IMR-90 (cell line): ENCODE measurements around the gene RANBP3. TPM values are rescaled to one million over a fixed set of nuclear protein-coding genes. Genes with fewer than 3 reads are reported as not detected.
A peak's percentile ranks its signal among the peaks of the same experiment; 100 is the strongest.
"Not testable (repeated sequence)": the region's sequence is repeated elsewhere in the genome, so short reads cannot be mapped to it uniquely, and the experiment has no call there.

ENCODE experiments used
- ATAC-seq: fragments of 200-7000 bp; cut with Tn5 transposase; 2 replicates; pipeline ENCODE4 v1.9.1; 2020; ENCODE audit warnings: low read depth, mild to moderate bottlenecking, moderate library complexity
- BruUV-seq: library from RNA; stranded (reverse); fragments of 400-500 nt; replicated peaks from 2 replicates; lab custom pipeline; 2021; lab: Mats Ljungman, UMichigan
- CTCF ChIA-PET: fragments of 300-600 bp; formaldehyde crosslinking; extraction: SDS; loops from one replicate; lab custom pipeline; 2021; ENCODE audit warnings: antibody characterized with exemption; lab: Yijun Ruan, JAX
- POLR2A ChIA-PET: fragments of 300-600 bp; sonication (Branson Sonifier 250); formaldehyde crosslinking; loops from one replicate; lab custom pipeline; 2022; ENCODE audit warnings: antibody characterized with exemption; ENCODE audit not compliant: unreplicated experiment; lab: Charles Lee
- DNase-seq: peaks from one replicate; pipeline ENCODE4 v3.0.0; 2013
- H2AFZ ChIP-seq: replicated peaks from 2 replicates; pipeline ENCODE3; 2013; ENCODE audit warnings: low read length, mild to moderate bottlenecking; ENCODE audit not compliant: poor library complexity
- H2AK5ac ChIP-seq: 2 replicates; pipeline ENCODE4 v1.6.1; 2013; ENCODE audit warnings: low read depth, low read length, inconsistent platforms
- H2AK9ac ChIP-seq: replicated peaks from 2 replicates; pipeline ENCODE3; 2013; ENCODE audit warnings: mild to moderate bottlenecking, low read depth, low read length, moderate library complexity; ENCODE audit not compliant: poor library complexity
- H2BK120ac ChIP-seq: 2 replicates; pipeline ENCODE4 v1.6.1; 2013; ENCODE audit warnings: low read depth, low read length, inconsistent platforms
- H2BK15ac ChIP-seq: 3 replicates; pipeline ENCODE4 v1.6.1; 2013; ENCODE audit warnings: low read depth, low read length, inconsistent platforms
- H2BK20ac ChIP-seq: 2 replicates; pipeline ENCODE4 v1.6.1; 2013; ENCODE audit warnings: low read depth, mild to moderate bottlenecking, inconsistent platforms, low read length, moderate library complexity
- H2BK5ac ChIP-seq: 2 replicates; pipeline ENCODE4 v1.6.1; 2013; ENCODE audit warnings: mild to moderate bottlenecking, low read depth, low read length, inconsistent platforms; ENCODE audit not compliant: poor library complexity, severe bottlenecking
- H3K14ac ChIP-seq: replicated peaks from 2 replicates; pipeline ENCODE4 v1.6.1; 2013; ENCODE audit warnings: low read depth, low read length, inconsistent platforms
- H3K18ac ChIP-seq: 2 replicates; pipeline ENCODE4 v1.6.1; 2013; ENCODE audit warnings: low read depth, low read length, control low read depth
- H3K23ac ChIP-seq: 2 replicates; pipeline ENCODE4 v1.6.1; 2013; ENCODE audit warnings: low read depth, low read length, inconsistent platforms
- H3K27ac ChIP-seq: 2 replicates; pipeline ENCODE4 v1.5.1; 2013; ENCODE audit warnings: mild to moderate bottlenecking, control low read depth, low read length; ENCODE audit not compliant: insufficient read depth
- H3K27me3 ChIP-seq: 2 replicates; pipeline ENCODE4 v1.6.1; 2013; ENCODE audit warnings: low read length; ENCODE audit not compliant: control insufficient read depth, insufficient read depth
- H3K36me3 ChIP-seq: 2 replicates; pipeline ENCODE4 v1.6.1; 2013; ENCODE audit warnings: low read length, mixed read lengths; ENCODE audit not compliant: control insufficient read depth, insufficient read depth
- H3K4ac ChIP-seq: 2 replicates; pipeline ENCODE4 v1.6.1; 2013; ENCODE audit warnings: low read depth, low read length, inconsistent platforms
- H3K4me1 ChIP-seq: 2 replicates; pipeline ENCODE4 v1.6.1; 2013; ENCODE audit warnings: low read length, mixed read lengths; ENCODE audit not compliant: control insufficient read depth, insufficient read depth
- H3K4me2 ChIP-seq: 2 replicates; pipeline ENCODE4 v1.6.1; 2013; ENCODE audit warnings: low read depth, mild to moderate bottlenecking, control low read depth, low read length, moderate library complexity
- H3K4me3 ChIP-seq: 2 replicates; pipeline ENCODE4 v1.5.1; 2013; ENCODE audit warnings: low read depth, mild to moderate bottlenecking, control low read depth, low read length, moderate library complexity; ENCODE audit not compliant: insufficient read depth
- H3K56ac ChIP-seq: 2 replicates; pipeline ENCODE4 v1.6.1; 2013; ENCODE audit warnings: low read length, inconsistent platforms; ENCODE audit not compliant: insufficient read depth; ENCODE audit errors: extremely low read depth
- H3K79me1 ChIP-seq, 2 experiments: 2 replicates each; pipeline ENCODE4 v1.6.1; 2013; ENCODE audit warnings: low read length in 2 of 2, inconsistent platforms in 1 of 2, low read depth in 1 of 2
- H3K9ac ChIP-seq: 2 replicates; pipeline ENCODE4 v1.6.1; 2013; ENCODE audit warnings: low read depth, low read length, control low read depth
- H3K9me1 ChIP-seq: 2 replicates; pipeline ENCODE4 v1.6.1; 2013; ENCODE audit warnings: low read length, inconsistent platforms; ENCODE audit not compliant: insufficient read depth
- H3K9me3 ChIP-seq: 2 replicates; pipeline ENCODE4 v1.6.1; 2013; ENCODE audit warnings: low read length; ENCODE audit not compliant: control insufficient read depth, insufficient read depth
- H4K20me1 ChIP-seq: 2 replicates; pipeline ENCODE4 v1.6.1; 2013; ENCODE audit warnings: low read length, inconsistent platforms; ENCODE audit not compliant: insufficient read depth
- H4K5ac ChIP-seq: 2 replicates; pipeline ENCODE4 v1.6.1; 2013; ENCODE audit warnings: mild to moderate bottlenecking, low read depth, low read length, control low read depth
- H4K8ac ChIP-seq, 2 experiments: 2 replicates each; pipeline ENCODE4 v1.6.1; 2013; ENCODE audit warnings: low read depth in 2 of 2, low read length in 2 of 2, control low read depth in 1 of 2, inconsistent platforms in 1 of 2
- H4K91ac ChIP-seq: 2 replicates; pipeline ENCODE4 v1.6.1; 2013; ENCODE audit warnings: low read depth, low read length, inconsistent platforms; ENCODE audit not compliant: insufficient read depth
- RAD21 ChIP-seq: IDR thresholded peaks from 2 replicates; pipeline ENCODE4 v1.6.1; 2012; ENCODE audit warnings: low read length, improper control_type of control experiment
- WGBS, 2 experiments: methylation state at CpG; one replicate each; pipeline versions ENCODE4 v1.1.5 to v1.1.7; 2013; ENCODE audit warnings: missing lambda C conversion rate in 2 of 2; ENCODE audit not compliant: insufficient read length in 1 of 2; ENCODE audit errors: extremely low coverage in 2 of 2; 5-methylcytosine and 5-hydroxymethylcytosine counted together
- dilution Hi-C: fragments of 300-500 bp; cut with HindIII; formaldehyde crosslinking; loops from one replicate; pipeline ENCODE4 v1.14.3; 2018; ENCODE audit warnings: low sequenced_read_pairs; ENCODE audit not compliant: unreplicated experiment
- in situ Hi-C: fragments of 300-500 bp; cut with MboI; formaldehyde crosslinking; loops from 3 replicates; pipeline ENCODE4 v1.14.3; 2019; ENCODE audit warnings: low sequenced_read_pairs, inconsistent platforms, mixed read lengths
- intact Hi-C: fragments of 100-400 bp; cut with micrococcal nuclease; formaldehyde crosslinking; loops from 2 replicates; pipeline ENCODE4 v1.10.0; 2022
- polyA plus RNA-seq, 3 experiments: library from polyadenylated mRNA; depleted of rRNA; stranded (reverse); fragments of >200 nt; gene quantifications; 2 replicates each; pipeline ENCODE4 v1.2.3, GENCODE V29; 2012; ENCODE audit warnings: low replicate concordance in 1 of 3
- total RNA-seq: library from RNA; depleted of rRNA; stranded (reverse); fragments of >200 nt; gene quantifications from 2 replicates; pipeline ENCODE4 v1.2.3, GENCODE V29; 2012

Gene RANBP3
- total and polyA plus RNA-seq, 2 of the 4 experiments (the other 2 are of a cell fraction), result 42.5 to 111 TPM

GRCh38 chr19:5963855-5964254, 14.1 kb downstream of the RANBP3 start:
- BruUV-seq, result no TSS peak
- dilution Hi-C loops (no loop called here), in situ Hi-C loops (no loop called here), intact Hi-C loops (loop anchor here (10.0 kb wide), 1 partner anchor 159 kb away; the partner anchor contains the start of gene NRTN)
- Histone ChIP-seq H2BK120ac (peak overlapping the region; percentile 23; the same call in 1 of the 2 replicates), H3K4me2 (no peak overlapping the region), H2BK20ac (peak overlapping the region; percentile 61; the same call in 1 of the 2 replicates), H4K20me1 (peaks cover 91% of the 10 kb centered on the region), H2AK9ac (peak overlapping the region; percentile 39), H3K4me3 (no peak overlapping the region), H3K9me3 (no peaks in the 10 kb centered on the region), H3K9ac (no peak overlapping the region), H3K23ac (peak overlapping the region; percentile 54; the same call in 1 of the 2 replicates), H2AFZ (no peak overlapping the region), H3K27me3 (no peaks in the 10 kb centered on the region), H3K36me3 (peaks cover 7% of the 10 kb centered on the region; the same call in 1 of the 2 replicates), H2BK5ac (peak overlapping the region; percentile 45), H2BK15ac (no peak overlapping the region; the same call in 2 of the 3 replicates), H4K91ac (peak overlapping the region; percentile 75), H3K4ac (peak overlapping the region; percentile 83), H2AK5ac (peak overlapping the region; percentile 97; the same call in 1 of the 2 replicates), H4K5ac (peak overlapping the region; percentile 31; the same call in 1 of the 2 replicates), H3K18ac (peak overlapping the region; percentile 22; the same call in 1 of the 2 replicates), H4K8ac (peak overlapping the region in 1 of 2 experiments; percentile 17; a peak in 1 of 4 replicates), H3K27ac (peak overlapping the region; percentile 42), H3K56ac (no peak overlapping the region), H3K14ac (no peak overlapping the region), H3K4me1 (peaks cover 62% of the 10 kb centered on the region), H3K9me1 (peaks cover 76% of the 10 kb centered on the region), H3K79me1 (peaks cover 37 to 94% of the 10 kb centered on the region in 2 experiments)
- ATAC-seq, result no peak
- WGBS, 2 experiments, result 89% methylated on average over 4 of the region's 7 CpGs; no CpG with 5 or more reads in 1 of the 2 experiments
- no peak for TF ChIP-seq RAD21
- no peak for DNase-seq
- ChIA-PET POLR2A (no interaction called here), CTCF (no interaction called here)

- H3K36me3 ChIP-seq, dilution Hi-C loops, H3K14ac ChIP-seq, H3K4me3 ChIP-seq, H3K4me2 ChIP-seq, H2AK9ac ChIP-seq, H3K56ac ChIP-seq, H3K9ac ChIP-seq, CTCF ChIA-PET, H3K9me3 ChIP-seq, DNase-seq, in situ Hi-C loops, H2AFZ ChIP-seq, H3K18ac ChIP-seq, H3K27me3 ChIP-seq, BruUV-seq, POLR2A ChIA-PET, ATAC-seq, H2BK15ac ChIP-seq, H4K91ac ChIP-seq: not testable (repeated sequence)
- peaks cover 70% of the 10 kb centered on the region for H3K9me1 ChIP-seq
- H4K5ac ChIP-seq, result peak overlapping the region; percentile 31; the same call in 1 of the 2 replicates
- H2BK5ac ChIP-seq, result peak overlapping the region; percentile 45
- H3K79me1 ChIP-seq, result peaks cover 38 to 94% of the 10 kb centered on the region in 2 experiments
- H2AK5ac ChIP-seq, result peak overlapping the region; percentile 97; the same call in 1 of the 2 replicates
- peaks cover 56% of the 10 kb centered on the region for H3K4me1 ChIP-seq
- peak overlapping the region; percentile 23 for H2BK120ac ChIP-seq
- H4K8ac ChIP-seq, result peak overlapping the region in 1 of 2 experiments; percentile 17; a peak in 1 of 4 replicates
- 100% methylated on average over 2 of the region's 6 CpGs; no CpG with 5 or more reads in 1 of the 2 experiments for WGBS, 2 experiments
- H4K20me1 ChIP-seq, result peaks cover 91% of the 10 kb centered on the region
- H3K27ac ChIP-seq, result peak overlapping the region; percentile 42; the same call in 1 of the 2 replicates
- peak overlapping the region; percentile 56; the same call in 1 of the 2 replicates for H2BK20ac ChIP-seq
- intact Hi-C loops, result loop anchor here (10.0 kb wide), 1 partner anchor 158 kb away; the partner anchor contains the start of gene NRTN
- H3K23ac ChIP-seq, result peak overlapping the region; percentile 54; the same call in 1 of the 2 replicates
- peak overlapping the region; percentile 96; the same call in 1 of the 2 replicates for H3K4ac ChIP-seq
Observed at GRCh38 chr19:5963259-5963658, 14.7 kb downstream of the RANBP3 start.
